Gastrocnemius medialis (tissue), 4 donors: ENCODE results near the gene GAL3ST3.

Source experiments
- CTCF ChIP-seq, 5 experiments: fragments of 450-650 bp in 3 of 5; fragments of 200-600 bp in 2 of 5; sonication (generic) in 2 of 5; IDR thresholded peaks in 4 of 5; conservative IDR thresholded peaks in 1 of 5; 1 replicate in 4 of 5; 2 replicates in 1 of 5; pipeline ENCODE4 v1.5.1; 2016 to 2019; ENCODE audit warnings: antibody characterized with exemption in 5 of 5, mild to moderate bottlenecking in 3 of 5, moderate library complexity in 3 of 5
- POLR2A ChIP-seq, 2 donors: fragments of 450-650 bp; IDR thresholded peaks; one replicate each; pipeline ENCODE4 v1.6.1; 2017; ENCODE audit warnings: antibody characterized with exemption in 2 of 2, mild to moderate bottlenecking in 2 of 2, moderate library complexity in 2 of 2

DNA sequence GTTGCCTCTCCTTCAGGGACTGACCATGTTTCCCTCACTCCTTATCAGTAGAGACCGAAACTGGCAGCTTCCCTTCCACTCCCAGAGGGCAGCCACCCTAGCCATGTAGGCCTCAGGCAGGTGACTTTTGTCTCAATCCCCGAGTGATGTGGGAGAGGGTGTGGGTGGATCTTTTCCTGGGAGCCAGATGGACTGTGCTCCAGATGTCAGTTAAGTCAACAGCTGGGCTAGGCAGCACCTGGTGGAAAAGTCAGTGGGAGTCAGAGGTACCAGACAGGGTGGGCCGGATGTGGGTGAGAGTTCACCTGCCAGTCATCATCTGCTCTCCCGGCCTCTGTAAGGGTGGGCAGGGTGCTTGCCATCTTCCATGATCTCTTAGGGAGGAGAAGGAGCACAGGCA, 44.8 kb downstream of the GAL3ST3 start:
- TF ChIP-seq POLR2A (IDR thresholded peaks at IDR 0.05) (no peak), CTCF (IDR thresholded peaks at IDR 0.05 in 4 of 5, conservative IDR thresholded peaks at IDR 0.05 in 1 of 5) (no peak)
